AG04450 (cell line): ENCODE data around the gene GIPC3. TPM values are rescaled to one million over a fixed set of nuclear protein-coding genes. Genes with fewer than 3 reads are reported as not detected.

ENCODE experiments used
- CTCF ChIA-PET: fragments of 300-600, 350-600 bp; formaldehyde crosslinking; extraction: SDS; loops from one replicate; lab custom pipeline; 2022; ENCODE audit warnings: antibody characterized with exemption, inconsistent platforms; lab: Charles Lee
- POLR2A ChIA-PET: fragments of 350-600 bp; formaldehyde crosslinking; extraction: SDS; loops from one replicate; lab custom pipeline; 2021; ENCODE audit warnings: antibody characterized with exemption, inconsistent platforms; lab: Yijun Ruan, JAX
- DNase-seq: peaks from one replicate; pipeline ENCODE4 v3.0.0-alpha.2; 2011; ENCODE audit warnings: low read depth, low spot score
- H3K27ac ChIP-seq: one replicate; pipeline ENCODE4 v1.5.1; 2012; ENCODE audit warnings: low read depth, low read length, control low read depth
- H3K27me3 ChIP-seq: one replicate; pipeline ENCODE4 v1.6.0; 2012; ENCODE audit warnings: low read length; ENCODE audit not compliant: control insufficient read depth, insufficient read depth
- H3K4me3 ChIP-seq: 2 replicates; pipeline ENCODE4 v1.5.1; 2011; ENCODE audit warnings: mild to moderate bottlenecking, low read depth, low read length, control low read depth
- H3K9me3 ChIP-seq: 2 replicates; pipeline ENCODE4 v1.5.1; 2012; ENCODE audit warnings: low read length; ENCODE audit not compliant: control insufficient read depth, insufficient read depth
- CTCF ChIP-seq: IDR thresholded peaks from 2 replicates; pipeline ENCODE4 v1.5.1; 2011; ENCODE audit warnings: low read depth, low read length, control low read depth, inconsistent platforms
- polyA plus RNA-seq: library from polyadenylated mRNA; depleted of rRNA; stranded (reverse); fragments of >200 nt; gene quantifications from 2 replicates; pipeline ENCODE4 v1.2.3, GENCODE V29; 2011

The GIPC3 gene
- polyA plus RNA-seq, 1 experiment, result 0.30 TPM

- H3K9me3 ChIP-seq, result peaks cover 22% of the 10 kb centered on the region
- no peaks in the 10 kb centered on the region for H3K27me3 ChIP-seq
- no peak overlapping the region for H3K4me3 ChIP-seq
- ChIA-PET CTCF (no interaction called here), POLR2A (interaction anchor here (0.6 kb wide), 1 partner anchor 9 kb away, joined by 3 read pairs; no protein-coding TSS in a partner anchor)
- no peak overlapping the region for H3K27ac ChIP-seq
- DNase-seq, result no peak
- TF ChIP-seq CTCF, result no peak
These were observed 6.8 kb downstream of the GIPC3 start for GRCh38 chr19:3591876-3592613.

- DNase-seq, result no peak
- ChIA-PET POLR2A (no interaction called here), CTCF (interaction anchor here (0.6 kb wide), 1 partner anchor 121 kb away, joined by 3 read pairs; no protein-coding TSS in a partner anchor)
These were observed 7.9 kb downstream of the GIPC3 start for GRCh38 chr19:3593156-3593555.

GRCh38 chr19:3595521-3596061, 10.3 kb downstream of the GIPC3 start:
- DNase-seq, result no peak
- CTCF ChIA-PET, result no interaction called here
- Histone ChIP-seq H3K9me3 (peaks cover 24% of the 10 kb centered on the region), H3K4me3 (no peak overlapping the region), H3K27me3 (no peaks in the 10 kb centered on the region), H3K27ac (no peak overlapping the region)
- POLR2A ChIA-PET, result no interaction called here
- TF ChIP-seq CTCF, result no peak

More at GRCh38 chr19:3593156-3593555, 7.9 kb downstream of the GIPC3 start:
- Histone ChIP-seq H3K27ac (no peak overlapping the region), H3K27me3 (no peaks in the 10 kb centered on the region), H3K4me3 (no peak overlapping the region), H3K9me3 (peaks cover 22% of the 10 kb centered on the region)
- no peak for TF ChIP-seq CTCF

GRCh38 chr19:3599776-3600187, 14.5 kb downstream of the GIPC3 start:
- CTCF ChIA-PET, result interaction anchor here (1.0 kb wide), 1 partner anchor 66 kb away, joined by 4 read pairs; no protein-coding TSS in a partner anchor
- POLR2A ChIA-PET, result no interaction called here

More at GRCh38 chr19:3599776-3600187, 14.5 kb downstream of the GIPC3 start:
- no peak for TF ChIP-seq CTCF
- no peak overlapping the region for H3K4me3 ChIP-seq
- no peaks in the 10 kb centered on the region for H3K27me3 ChIP-seq
- H3K27ac ChIP-seq, result no peak overlapping the region
- no peak for DNase-seq
- peaks cover 10% of the 10 kb centered on the region; the same call in 1 of the 2 replicates for H3K9me3 ChIP-seq
